ENCODE measurements around the gene AEN.

DNA sequence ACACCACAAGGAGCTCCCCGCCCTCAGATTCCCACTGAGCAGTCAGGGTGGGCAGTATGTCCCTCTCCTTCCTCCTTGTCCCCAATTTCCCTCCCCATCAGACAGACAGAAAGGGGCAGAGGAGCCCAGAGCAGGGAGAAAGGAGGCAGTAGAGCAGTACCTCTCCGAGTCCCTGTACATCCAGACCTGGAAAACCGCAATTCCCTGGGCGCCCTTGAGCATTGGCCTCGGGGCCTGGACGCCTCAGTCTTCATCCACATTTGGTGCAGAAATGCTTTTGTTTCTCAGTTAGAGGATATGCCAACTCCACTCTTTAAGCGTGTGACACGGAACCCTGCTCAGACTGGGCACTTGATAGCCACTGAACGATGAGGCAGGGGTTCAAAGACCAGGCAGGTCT is 23.6 kb downstream of the AEN start:
- no peak for TF ChIP-seq POLR2AphosphoS5 (IDR thresholded peaks at IDR 0.05; ENCODE audit: borderline replicate concordance, low read depth, low read length)
- no peak for TF ChIP-seq EZH2 (IDR thresholded peaks at IDR 0.05)
- no peak for TF ChIP-seq FOXP2 (optimal IDR thresholded peaks at IDR 0.05; ENCODE audit: control extremely low read depth, extremely low read length, insufficient read depth)
